DND-41 (cell line): ENCODE measurements around the gene COL15A1.

ENCODE experiments used
- EZH2 ChIP-seq: IDR thresholded peaks from 3 replicates; pipeline ENCODE4 v1.6.1; 2012; ENCODE audit warnings: borderline replicate concordance, low read depth, mild to moderate bottlenecking, moderate library complexity, low read length, inconsistent platforms; ENCODE audit not compliant: severe bottlenecking
- TF ChIP-seq, protein P1 (sequence below): IDR thresholded peaks from 2 replicates; pipeline ENCODE4 v1.5.1; 2012; ENCODE audit warnings: borderline replicate concordance, low read length, moderate library complexity, mild to moderate bottlenecking; ENCODE audit not compliant: poor library complexity, severe bottlenecking; ENCODE audit errors: extremely low read depth

GRCh38 chr9:99112750-99113413, 169.2 kb downstream of the COL15A1 start:
- TF ChIP-seq, protein P1, sequence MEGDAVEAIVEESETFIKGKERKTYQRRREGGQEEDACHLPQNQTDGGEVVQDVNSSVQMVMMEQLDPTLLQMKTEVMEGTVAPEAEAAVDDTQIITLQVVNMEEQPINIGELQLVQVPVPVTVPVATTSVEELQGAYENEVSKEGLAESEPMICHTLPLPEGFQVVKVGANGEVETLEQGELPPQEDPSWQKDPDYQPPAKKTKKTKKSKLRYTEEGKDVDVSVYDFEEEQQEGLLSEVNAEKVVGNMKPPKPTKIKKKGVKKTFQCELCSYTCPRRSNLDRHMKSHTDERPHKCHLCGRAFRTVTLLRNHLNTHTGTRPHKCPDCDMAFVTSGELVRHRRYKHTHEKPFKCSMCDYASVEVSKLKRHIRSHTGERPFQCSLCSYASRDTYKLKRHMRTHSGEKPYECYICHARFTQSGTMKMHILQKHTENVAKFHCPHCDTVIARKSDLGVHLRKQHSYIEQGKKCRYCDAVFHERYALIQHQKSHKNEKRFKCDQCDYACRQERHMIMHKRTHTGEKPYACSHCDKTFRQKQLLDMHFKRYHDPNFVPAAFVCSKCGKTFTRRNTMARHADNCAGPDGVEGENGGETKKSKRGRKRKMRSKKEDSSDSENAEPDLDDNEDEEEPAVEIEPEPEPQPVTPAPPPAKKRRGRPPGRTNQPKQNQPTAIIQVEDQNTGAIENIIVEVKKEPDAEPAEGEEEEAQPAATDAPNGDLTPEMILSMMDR = no peak
- no peak for TF ChIP-seq EZH2
